Measurements from ENCODE around the gene JAGN1. TPM values are rescaled to one million over a fixed set of nuclear protein-coding genes. Genes with fewer than 3 reads are reported as not detected.
A peak's percentile ranks its signal among the peaks of the same experiment; 100 is the strongest.

JAGN1 gene
- total RNA-seq, 1 donor from 2014 or later, result 55.2 TPM

- peak overlapping the region in 1 of 2 donors; percentile 86 for H3K27ac ChIP-seq
- no peaks in the 10 kb centered on the region for H3K27me3 ChIP-seq
- TF ChIP-seq, protein P1, sequence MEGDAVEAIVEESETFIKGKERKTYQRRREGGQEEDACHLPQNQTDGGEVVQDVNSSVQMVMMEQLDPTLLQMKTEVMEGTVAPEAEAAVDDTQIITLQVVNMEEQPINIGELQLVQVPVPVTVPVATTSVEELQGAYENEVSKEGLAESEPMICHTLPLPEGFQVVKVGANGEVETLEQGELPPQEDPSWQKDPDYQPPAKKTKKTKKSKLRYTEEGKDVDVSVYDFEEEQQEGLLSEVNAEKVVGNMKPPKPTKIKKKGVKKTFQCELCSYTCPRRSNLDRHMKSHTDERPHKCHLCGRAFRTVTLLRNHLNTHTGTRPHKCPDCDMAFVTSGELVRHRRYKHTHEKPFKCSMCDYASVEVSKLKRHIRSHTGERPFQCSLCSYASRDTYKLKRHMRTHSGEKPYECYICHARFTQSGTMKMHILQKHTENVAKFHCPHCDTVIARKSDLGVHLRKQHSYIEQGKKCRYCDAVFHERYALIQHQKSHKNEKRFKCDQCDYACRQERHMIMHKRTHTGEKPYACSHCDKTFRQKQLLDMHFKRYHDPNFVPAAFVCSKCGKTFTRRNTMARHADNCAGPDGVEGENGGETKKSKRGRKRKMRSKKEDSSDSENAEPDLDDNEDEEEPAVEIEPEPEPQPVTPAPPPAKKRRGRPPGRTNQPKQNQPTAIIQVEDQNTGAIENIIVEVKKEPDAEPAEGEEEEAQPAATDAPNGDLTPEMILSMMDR (IDR thresholded peaks at IDR 0.05), result no peak
- intact Hi-C loops (cut with DNase I), result loop anchor here (10.0 kb wide), 1 partner anchor 519 kb away; the partner anchor contains the start of gene SETD5
- H3K4me1 ChIP-seq, result peaks cover 22 to 32% of the 10 kb centered on the region in 2 donors
- no peak for DNase-seq (ENCODE audit: low spot score in 2 of 2)
- peaks cover 0 to 3% of the 10 kb centered on the region in 2 donors for H3K36me3 ChIP-seq
- H3K9me3 ChIP-seq, result no peaks in the 10 kb centered on the region
- no peak overlapping the region for H3K4me3 ChIP-seq
Measured at GRCh38 chr3:9913601-9914000, 23.2 kb downstream of the JAGN1 start.

- peaks cover 0 to 3% of the 10 kb centered on the region in 2 donors for H3K36me3 ChIP-seq
- peak overlapping the region; percentile 79 to 86 for H3K27ac ChIP-seq
- intact Hi-C loops (cut with DNase I), result loop anchor here (10.0 kb wide), 1 partner anchor 519 kb away; the partner anchor contains the start of gene SETD5
- TF ChIP-seq, protein P1 (IDR thresholded peaks at IDR 0.05), result no peak
- no peaks in the 10 kb centered on the region for H3K27me3 ChIP-seq
- H3K9me3 ChIP-seq, result no peaks in the 10 kb centered on the region
- no peak overlapping the region for H3K4me3 ChIP-seq
- H3K4me1 ChIP-seq, result peaks cover 22 to 32% of the 10 kb centered on the region in 2 donors
- DNase-seq (ENCODE audit: low spot score in 2 of 2), result no peak
Measured at GRCh38 chr3:9914011-9914410, 23.6 kb downstream of the JAGN1 start.

- TF ChIP-seq, protein P1 (IDR thresholded peaks at IDR 0.05), result peak in 1 of 3 experiments; percentile 27
- peaks cover 22 to 32% of the 10 kb centered on the region in 2 donors for H3K4me1 ChIP-seq
- intact Hi-C loops (cut with DNase I), result loop anchor here (1.0 to 10.0 kb wide), 5 partner anchors 70 to 520 kb away; partner anchors contain the start of genes ARPC4, BRPF1, RPUSD3 and SETD5
Measured at GRCh38 chr3:9914559-9915253, 24.3 kb downstream of the JAGN1 start.

DNA sequence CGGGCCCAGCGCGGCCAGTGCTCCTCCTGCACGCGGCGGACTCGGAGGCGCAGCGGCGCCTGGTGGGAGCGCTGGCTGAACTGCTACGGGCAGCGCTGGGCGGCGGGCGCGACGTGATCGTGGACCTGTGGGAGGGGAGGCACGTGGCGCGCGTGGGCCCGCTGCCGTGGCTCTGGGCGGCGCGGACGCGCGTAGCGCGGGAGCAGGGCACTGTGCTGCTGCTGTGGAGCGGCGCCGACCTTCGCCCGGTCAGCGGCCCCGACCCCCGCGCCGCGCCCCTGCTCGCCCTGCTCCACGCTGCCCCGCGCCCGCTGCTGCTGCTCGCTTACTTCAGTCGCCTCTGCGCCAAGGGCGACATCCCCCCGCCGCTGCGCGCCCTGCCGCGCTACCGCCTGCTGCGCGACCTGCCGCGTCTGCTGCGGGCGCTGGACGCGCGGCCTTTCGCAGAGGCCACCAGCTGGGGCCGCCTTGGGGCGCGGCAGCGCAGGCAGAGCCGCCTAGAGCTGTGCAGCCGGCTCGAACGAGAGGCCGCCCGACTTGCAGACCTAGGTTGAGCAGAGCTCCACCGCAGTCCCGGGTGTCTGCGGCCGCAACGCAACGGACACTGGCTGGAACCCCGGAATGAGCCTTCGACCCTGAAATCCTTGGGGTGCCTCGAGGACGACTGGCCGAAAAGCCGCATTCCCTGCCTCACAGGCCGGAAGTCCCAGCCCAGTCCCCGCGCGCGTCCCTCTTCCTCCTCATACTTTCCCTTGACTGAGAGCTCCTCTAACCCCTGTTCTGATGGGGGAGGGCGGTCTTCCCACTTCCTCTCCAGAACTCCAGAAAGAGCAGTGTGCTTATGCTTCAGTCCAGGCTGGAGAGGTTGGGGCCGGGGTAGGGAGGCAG is 25.1 kb downstream of the JAGN1 start:
- Histone ChIP-seq H3K4me1 (peaks cover 22 to 32% of the 10 kb centered on the region in 2 donors), H3K36me3 (peaks cover 0 to 4% of the 10 kb centered on the region in 2 donors), H3K9me3 (no peaks in the 10 kb centered on the region), H3K27me3 (no peaks in the 10 kb centered on the region), H3K4me3 (peak overlapping the region; percentile 62 to 89), H3K27ac (peak overlapping the region; percentile 79 to 86)
- DNase-seq (ENCODE audit: low spot score in 2 of 2), result peak in 1 of 2 donors; percentile 85
- intact Hi-C loops (cut with DNase I), result loop anchor here (1.0 to 10.0 kb wide), 7 partner anchors 18 to 521 kb away; partner anchors contain the start of genes ARPC4, BRPF1, CRELD1 and JAGN1
- TF ChIP-seq, protein P1 (IDR thresholded peaks at IDR 0.05), result peak in 2 of 3 experiments; percentile 32 to 56

More at GRCh38 chr3:9914559-9915253, 24.3 kb downstream of the JAGN1 start:
- peak overlapping the region; percentile 62 to 89 for H3K4me3 ChIP-seq
- DNase-seq (ENCODE audit: low spot score in 2 of 2), result no peak
- H3K9me3 ChIP-seq, result no peaks in the 10 kb centered on the region
- H3K27me3 ChIP-seq, result no peaks in the 10 kb centered on the region
- no peaks in the 10 kb centered on the region for H3K36me3 ChIP-seq
- H3K27ac ChIP-seq, result peak overlapping the region; percentile 79 to 86

GRCh38 chr3:9916346-9916733 is 25.9 kb downstream of the JAGN1 start:
- no peaks in the 10 kb centered on the region for H3K9me3 ChIP-seq
- TF ChIP-seq, protein P1 (IDR thresholded peaks at IDR 0.05), result no peak
- H3K4me1 ChIP-seq, result peaks cover 22 to 32% of the 10 kb centered on the region in 2 donors
- intact Hi-C loops (cut with DNase I), result loop anchor here (1.0 to 10.0 kb wide), 6 partner anchors 17 to 522 kb away; partner anchors contain the start of genes ARPC4, BRPF1, CRELD1 and JAGN1
- H3K27me3 ChIP-seq, result no peaks in the 10 kb centered on the region
- peak in 1 of 2 donors; percentile 79 for DNase-seq (ENCODE audit: low spot score in 2 of 2)
- H3K4me3 ChIP-seq, result peak overlapping the region; percentile 62 to 89
- peaks cover 0 to 8% of the 10 kb centered on the region in 2 donors for H3K36me3 ChIP-seq
- peak overlapping the region; percentile 79 to 86 for H3K27ac ChIP-seq
